Smooth muscle cell (in vitro differentiated cells): Measurements from ENCODE around the gene CDCA4. TPM values are rescaled to one million over a fixed set of nuclear protein-coding genes. Genes with fewer than 3 reads are reported as not detected.

ENCODE experiments used
- DNase-seq: peaks from one replicate; lab custom pipeline; 2025; ENCODE audit not compliant: unreplicated experiment; lab: John Stamatoyannopoulos, UW
- H2AFZ ChIP-seq: fragments of 200-600 bp; sonication (generic); 2 replicates; pipeline ENCODE4 v1.6.0; 2016; ENCODE audit warnings: antibody characterized with exemption, low read depth, mild to moderate bottlenecking
- H3F3A ChIP-seq: fragments of 200-600 bp; sonication (generic); 2 replicates; pipeline ENCODE4 v1.6.0; 2017; ENCODE audit warnings: antibody characterized with exemption, low read depth
- H3K27ac ChIP-seq: fragments of 200-600 bp; sonication (generic); 2 replicates; pipeline ENCODE4 v1.5.1; 2016; ENCODE audit warnings: low read depth, mild to moderate bottlenecking
- H3K27me3 ChIP-seq: fragments of 200-600 bp; sonication (generic); 2 replicates; pipeline ENCODE4 v1.6.1; 2016; ENCODE audit warnings: low read depth, mild to moderate bottlenecking
- H3K36me3 ChIP-seq: fragments of 200-600 bp; sonication (generic); 2 replicates; pipeline ENCODE4 v1.5.1; 2016; ENCODE audit warnings: low read depth
- H3K4me1 ChIP-seq: fragments of 200-600 bp; sonication (generic); 2 replicates; pipeline ENCODE4 v1.5.1; 2016; ENCODE audit warnings: low read depth
- H3K4me2 ChIP-seq: fragments of 200-600 bp; sonication (generic); 2 replicates; pipeline ENCODE4 v1.6.0; 2016; ENCODE audit warnings: mild to moderate bottlenecking
- H3K4me3 ChIP-seq: fragments of 200-600 bp; sonication (generic); 2 replicates; pipeline ENCODE4 v1.5.1; 2016; ENCODE audit warnings: mild to moderate bottlenecking
- H3K79me2 ChIP-seq: fragments of 200-600 bp; sonication (generic); 2 replicates; pipeline ENCODE4 v1.6.0; 2016; ENCODE audit warnings: low read depth, mild to moderate bottlenecking
- H3K9ac ChIP-seq: fragments of 200-600 bp; sonication (generic); 2 replicates; pipeline ENCODE4 v1.6.0; 2016; ENCODE audit warnings: low read depth
- H3K9me3 ChIP-seq: fragments of 200-600 bp; sonication (generic); replicated peaks from 2 replicates; pipeline ENCODE4 v1.5.1; 2016; ENCODE audit warnings: low read depth
- H4K20me1 ChIP-seq: fragments of 200-600 bp; sonication (generic); 2 replicates; pipeline ENCODE4 v1.6.0; 2016; ENCODE audit warnings: low read depth
- WGBS: methylation state at CpG from one replicate; pipeline ENCODE4 v1.1.7; 2016; ENCODE audit warnings: low lambda C conversion rate; 5-methylcytosine and 5-hydroxymethylcytosine counted together
- polyA plus RNA-seq: library from polyadenylated mRNA; unstranded; fragments of >200 nt; fragmentation: Nextera tagmentation; extraction: Ambion mirVana; gene quantifications from 2 replicates; pipeline ENCODE4 v1.2.1, GENCODE V29; 2016
- total RNA-seq: library from RNA; depleted of rRNA; stranded (reverse); fragments of >200 nt; gene quantifications from 2 replicates; pipeline ENCODE4 v1.2.3, GENCODE V29; 2014
- TF ChIP-seq, protein P1 (sequence below): fragments of 200-600 bp; sonication (generic); IDR thresholded peaks from 2 replicates; pipeline ENCODE4 v1.5.1; 2017; ENCODE audit warnings: borderline replicate concordance, mild to moderate bottlenecking, antibody characterized with exemption; ENCODE audit not compliant: insufficient read depth, poor library complexity, severe bottlenecking

Gene CDCA4
- total and polyA plus RNA-seq, 2 experiments from 2014 or later, result 15.1 to 23.5 TPM

- 89% methylated on average over 27 of the region's 28 CpGs for WGBS
- Histone ChIP-seq H3K27me3 (no peaks in the 10 kb centered on the region), H3K79me2 (no peaks in the 10 kb centered on the region), H3F3A (no peaks in the 10 kb centered on the region), H4K20me1 (no peaks in the 10 kb centered on the region), H2AFZ (no peak overlapping the region), H3K9ac (no peak overlapping the region), H3K4me1 (peaks cover 7% of the 10 kb centered on the region), H3K9me3 (no peaks in the 10 kb centered on the region), H3K36me3 (no peaks in the 10 kb centered on the region), H3K27ac (no peak overlapping the region), H3K4me2 (no peak overlapping the region), H3K4me3 (no peak overlapping the region)
- TF ChIP-seq, protein P1, sequence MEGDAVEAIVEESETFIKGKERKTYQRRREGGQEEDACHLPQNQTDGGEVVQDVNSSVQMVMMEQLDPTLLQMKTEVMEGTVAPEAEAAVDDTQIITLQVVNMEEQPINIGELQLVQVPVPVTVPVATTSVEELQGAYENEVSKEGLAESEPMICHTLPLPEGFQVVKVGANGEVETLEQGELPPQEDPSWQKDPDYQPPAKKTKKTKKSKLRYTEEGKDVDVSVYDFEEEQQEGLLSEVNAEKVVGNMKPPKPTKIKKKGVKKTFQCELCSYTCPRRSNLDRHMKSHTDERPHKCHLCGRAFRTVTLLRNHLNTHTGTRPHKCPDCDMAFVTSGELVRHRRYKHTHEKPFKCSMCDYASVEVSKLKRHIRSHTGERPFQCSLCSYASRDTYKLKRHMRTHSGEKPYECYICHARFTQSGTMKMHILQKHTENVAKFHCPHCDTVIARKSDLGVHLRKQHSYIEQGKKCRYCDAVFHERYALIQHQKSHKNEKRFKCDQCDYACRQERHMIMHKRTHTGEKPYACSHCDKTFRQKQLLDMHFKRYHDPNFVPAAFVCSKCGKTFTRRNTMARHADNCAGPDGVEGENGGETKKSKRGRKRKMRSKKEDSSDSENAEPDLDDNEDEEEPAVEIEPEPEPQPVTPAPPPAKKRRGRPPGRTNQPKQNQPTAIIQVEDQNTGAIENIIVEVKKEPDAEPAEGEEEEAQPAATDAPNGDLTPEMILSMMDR, result no peak
- DNase-seq, result no peak
Observed at GRCh38 chr14:105066240-105067071, 45.6 kb upstream of the CDCA4 start.

DNA sequence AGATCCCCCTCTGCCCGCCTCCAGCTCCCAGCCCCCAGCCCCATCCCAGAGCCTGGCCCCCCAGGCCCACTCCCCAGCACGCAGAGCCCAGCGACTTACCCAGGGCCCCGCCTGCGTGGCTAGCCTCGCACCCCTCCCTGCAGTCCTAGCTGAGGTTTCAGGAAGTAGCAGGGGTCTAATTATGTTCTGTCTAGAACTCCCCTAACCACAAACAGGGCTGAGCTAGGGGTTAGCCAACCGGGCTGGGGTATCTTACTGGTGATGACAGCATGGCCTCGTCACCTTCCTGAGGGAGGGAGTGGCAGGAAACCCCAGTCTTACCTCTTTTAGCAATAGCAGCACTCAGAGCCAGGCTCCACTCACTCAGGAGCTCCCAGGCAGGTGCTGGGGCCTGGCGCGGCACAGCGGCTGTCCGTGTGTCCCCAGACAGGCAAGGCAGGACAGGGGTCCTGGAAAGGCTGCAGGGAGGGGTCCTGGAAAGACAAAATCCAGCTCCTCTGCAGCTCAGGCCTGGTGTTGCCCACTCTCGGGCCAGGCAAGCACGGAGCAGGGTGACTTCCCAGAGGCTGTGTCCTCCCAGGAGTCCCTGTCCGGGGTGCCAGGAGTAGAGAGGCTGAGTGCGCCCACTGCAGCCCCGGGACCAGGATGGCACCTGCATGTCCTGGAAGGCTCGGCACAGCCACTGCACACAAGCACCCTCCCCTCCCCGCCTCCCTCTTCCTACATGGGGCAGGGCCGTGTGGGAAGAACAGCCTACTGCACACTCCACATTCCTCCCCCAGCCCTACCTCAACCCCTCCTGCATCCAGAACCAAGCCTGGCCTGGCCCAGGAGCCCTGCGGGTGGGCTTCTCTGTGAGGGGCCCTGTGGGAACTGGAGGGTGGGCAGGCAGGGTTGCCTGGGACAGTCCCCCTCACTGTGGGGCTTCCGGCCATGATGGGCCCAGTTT, 44.7 kb upstream of the CDCA4 start, which contains the start of gene GPR132:
GPR132 (minus strand) TSS at position 151 of the 949 bp plus-strand sequence. CDS start 10,010 bp downstream, outside the sequence.
- Histone ChIP-seq H3K27ac (no peak within 1 kb of the TSS), H3K4me3 (no peak within 1 kb of the TSS), H3K27me3 (no peaks in the 10 kb centered on the region), H3K36me3 (no peaks in the 10 kb centered on the region), H2AFZ (no peak within 1 kb of the TSS), H3K4me2 (no peak within 1 kb of the TSS), H3K4me1 (peaks cover 7% of the 10 kb centered on the region), H3K9me3 (no peaks in the 10 kb centered on the region), H3K79me2 (no peaks in the 10 kb centered on the region), H4K20me1 (no peaks in the 10 kb centered on the region), H3F3A (no peaks in the 10 kb centered on the region), H3K9ac (no peak within 1 kb of the TSS)
- DNase-seq, result no peak
- TF ChIP-seq, protein P1, result no peak
- WGBS, result 80% methylated on average over 22 of the region's 22 CpGs

DNA sequence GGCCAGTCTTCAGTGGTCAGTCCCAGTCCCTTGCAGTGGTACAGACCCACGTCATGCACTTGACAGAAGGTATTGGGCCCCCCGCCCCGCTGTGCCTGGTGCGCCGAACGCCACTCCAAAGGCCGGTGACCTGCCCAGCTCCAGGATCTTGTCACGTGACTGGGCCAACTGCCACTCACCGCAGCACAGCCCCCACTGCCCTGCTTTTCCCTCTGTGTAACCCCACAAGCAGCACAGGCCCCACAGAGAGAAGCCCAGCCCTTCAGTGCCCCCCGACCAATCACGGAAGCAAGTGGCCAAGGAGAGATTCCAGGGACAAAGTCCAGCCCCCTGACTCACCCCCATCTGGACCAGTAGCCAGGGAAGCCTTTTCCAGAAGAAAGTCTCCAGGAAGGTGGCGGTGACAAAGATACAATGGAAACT, 43.8 kb upstream of the CDCA4 start:
- Histone ChIP-seq H2AFZ (no peak overlapping the region), H3F3A (no peaks in the 10 kb centered on the region), H3K9ac (no peak overlapping the region), H3K79me2 (no peaks in the 10 kb centered on the region), H3K9me3 (no peaks in the 10 kb centered on the region), H3K36me3 (no peaks in the 10 kb centered on the region), H3K4me3 (no peak overlapping the region), H3K4me2 (no peak overlapping the region), H3K27ac (no peak overlapping the region), H3K27me3 (no peaks in the 10 kb centered on the region), H4K20me1 (no peaks in the 10 kb centered on the region), H3K4me1 (peaks cover 7% of the 10 kb centered on the region)
- DNase-seq, result no peak
- 85% methylated on average over 12 of the region's 12 CpGs for WGBS
- TF ChIP-seq, protein P1, result no peak
